ENCODE measurements around the gene SH3RF2.
"Not testable (repeated sequence)": the region's sequence is repeated elsewhere in the genome, so short reads cannot be mapped to it uniquely, and the experiment has no call there.

Gene SH3RF2

DNA sequence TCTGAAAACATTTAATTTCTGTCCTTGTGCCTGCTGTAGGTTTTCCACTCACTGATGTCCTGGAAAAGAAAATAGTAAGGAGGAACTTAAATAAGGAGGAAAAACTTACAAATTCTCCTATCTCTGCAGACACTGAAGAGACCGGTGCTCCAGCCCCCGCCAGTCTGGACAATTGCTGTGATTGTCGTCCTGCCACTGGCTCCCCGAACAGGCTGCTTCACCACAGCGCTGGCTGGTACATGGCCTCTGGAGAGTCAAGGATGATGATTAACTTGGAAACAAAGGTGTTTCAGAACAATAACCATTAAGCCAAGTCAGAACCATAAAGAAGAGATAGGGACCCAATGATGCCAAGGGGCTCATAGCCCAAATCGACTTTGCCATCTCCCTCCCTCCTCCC, 161.7 kb downstream of the SH3RF2 start:
- no peak for DNase-seq

DNA sequence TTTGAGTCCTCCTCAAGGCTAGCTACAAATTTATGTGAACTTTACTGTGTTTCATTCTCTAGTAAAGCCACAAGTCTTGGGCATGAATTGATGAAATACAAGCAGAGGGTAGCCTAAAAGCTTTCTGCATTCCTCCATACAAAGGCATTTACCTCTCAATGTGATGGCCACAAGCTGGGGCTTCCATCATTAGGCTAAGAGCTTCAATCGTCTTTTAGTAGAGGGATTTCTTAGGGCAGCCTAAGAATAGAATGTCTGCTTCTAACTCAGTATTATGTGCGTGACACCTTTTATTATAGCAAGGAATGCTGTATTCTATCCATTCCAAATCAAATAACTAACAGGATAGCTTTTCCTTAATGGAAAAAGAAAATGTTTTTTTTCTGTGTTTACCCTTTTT, 165.3 kb downstream of the SH3RF2 start:
- no peak for DNase-seq

DNA sequence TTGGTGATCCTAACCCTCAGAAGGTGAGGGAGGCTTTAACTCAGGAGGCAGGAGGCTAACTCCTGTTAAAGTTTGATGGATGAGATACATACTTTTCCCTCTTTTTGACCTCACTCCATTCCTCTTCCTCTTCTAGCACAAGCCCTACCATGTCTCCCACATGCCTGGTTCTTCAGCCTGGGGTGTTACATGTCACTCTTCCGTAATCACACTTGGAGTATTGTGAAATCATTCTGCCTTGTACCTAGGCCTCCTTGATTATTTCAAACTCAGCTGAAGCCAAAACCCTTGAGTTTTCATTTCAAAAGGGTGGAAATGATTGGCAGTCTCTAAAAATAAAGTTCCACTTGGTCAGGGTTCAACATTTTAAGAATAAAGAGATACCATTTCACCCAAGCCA, 167.2 kb downstream of the SH3RF2 start:
- DNase-seq: no peak

DNA sequence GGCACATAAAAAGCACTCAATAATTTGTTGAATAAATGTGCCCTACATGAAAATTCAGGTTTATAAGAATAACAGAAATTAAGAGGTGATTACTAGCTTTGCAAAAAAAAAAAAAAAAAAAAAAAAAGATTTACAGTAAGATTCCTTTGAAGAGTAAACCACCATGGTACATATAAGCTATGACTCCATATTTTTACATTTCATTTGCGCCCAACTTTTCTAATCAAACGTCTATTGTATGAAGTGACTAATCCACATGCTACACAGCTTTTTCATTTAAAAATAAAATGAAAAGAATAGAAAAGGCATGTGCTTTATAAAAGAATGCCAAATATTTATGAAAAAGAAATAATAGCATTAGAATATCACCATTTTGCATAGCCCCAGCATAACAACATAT, 169.1 kb downstream of the SH3RF2 start, which contains the start of gene PLAC8L1:
TSS of gene PLAC8L1 (minus strand) at position 101 of the 400 bp plus-strand sequence. CDS start 1,266 bp downstream, outside the sequence.
- DNase-seq: no peak

DNA sequence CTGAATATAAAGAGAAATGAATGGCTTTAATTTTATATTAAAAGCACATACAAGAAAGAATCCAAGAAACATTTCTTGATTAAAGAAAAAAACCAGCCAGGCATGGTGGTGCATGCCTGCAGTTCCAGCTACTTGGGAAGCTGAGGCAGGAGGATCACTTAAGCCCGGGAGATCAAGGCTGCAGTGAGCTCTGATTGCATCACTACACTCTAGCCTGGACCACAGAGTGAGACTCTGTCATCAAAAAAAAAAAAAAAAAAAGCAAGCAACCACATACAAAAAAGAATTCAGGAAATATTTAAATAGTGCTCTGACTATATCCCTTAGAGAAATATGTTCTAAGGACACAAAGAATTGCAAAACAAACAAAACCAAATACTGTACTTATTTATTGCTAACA, 171.5 kb downstream of the SH3RF2 start:
- DNase-seq: no peak

DNA sequence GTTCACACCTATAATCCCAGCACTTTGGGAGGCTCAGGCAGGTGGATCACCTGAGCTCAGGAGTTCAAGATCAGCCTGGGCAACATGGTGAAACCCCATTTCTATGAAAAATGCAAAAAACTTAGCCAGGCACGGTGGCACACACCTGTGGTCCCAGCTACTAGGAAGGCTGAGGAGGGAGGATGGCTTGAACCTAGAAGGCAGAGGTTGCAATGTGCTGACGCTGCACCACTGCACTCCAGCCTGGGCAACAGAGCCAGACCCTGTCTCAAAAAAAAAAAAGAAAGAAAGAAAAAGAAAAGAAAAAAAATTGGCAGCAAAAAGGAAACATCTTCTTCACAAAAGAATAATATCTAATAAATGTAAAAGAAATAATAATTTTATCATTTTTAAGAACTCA, 172.5 kb downstream of the SH3RF2 start:
- DNase-seq: not testable (repeated sequence)

DNA sequence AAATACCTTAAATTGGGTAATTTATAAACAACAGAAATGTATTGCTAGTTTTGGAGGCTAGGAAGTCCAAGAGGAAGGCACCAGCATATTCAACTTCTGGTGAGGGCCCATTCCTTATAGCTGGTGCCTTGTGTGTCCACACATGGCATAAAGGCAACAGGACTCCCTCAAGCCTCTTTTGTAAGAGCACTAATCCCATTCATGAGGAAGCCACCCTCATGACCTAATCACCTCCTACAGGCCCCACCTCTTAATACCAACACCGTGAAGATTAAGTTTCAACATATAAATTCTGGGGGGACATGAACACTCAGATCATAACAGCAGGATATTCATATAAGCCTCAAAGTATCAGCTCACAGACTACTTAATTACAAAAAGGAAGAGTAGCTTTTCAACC, 173.0 kb downstream of the SH3RF2 start:
- DNase-seq: no peak

DNA sequence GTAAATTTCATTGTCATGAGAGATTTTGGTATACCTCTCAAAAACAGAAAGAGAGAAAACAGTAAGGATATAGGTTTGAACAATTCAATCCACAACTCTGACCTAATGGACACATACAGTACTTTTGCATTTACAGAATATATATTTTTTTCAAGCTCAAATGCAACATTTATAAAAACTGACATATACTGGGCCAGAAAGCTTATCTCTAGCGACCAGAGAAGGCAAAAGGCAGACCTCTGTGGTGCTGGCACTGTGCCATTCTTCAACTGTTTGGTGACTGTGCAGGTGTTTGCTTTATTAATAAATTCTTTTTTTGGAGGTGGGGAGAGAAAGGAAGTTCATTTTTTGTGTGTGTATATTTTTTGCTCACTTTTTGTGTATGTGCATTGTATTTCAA, 175.0 kb downstream of the SH3RF2 start:
- DNase-seq: no peak

DNA sequence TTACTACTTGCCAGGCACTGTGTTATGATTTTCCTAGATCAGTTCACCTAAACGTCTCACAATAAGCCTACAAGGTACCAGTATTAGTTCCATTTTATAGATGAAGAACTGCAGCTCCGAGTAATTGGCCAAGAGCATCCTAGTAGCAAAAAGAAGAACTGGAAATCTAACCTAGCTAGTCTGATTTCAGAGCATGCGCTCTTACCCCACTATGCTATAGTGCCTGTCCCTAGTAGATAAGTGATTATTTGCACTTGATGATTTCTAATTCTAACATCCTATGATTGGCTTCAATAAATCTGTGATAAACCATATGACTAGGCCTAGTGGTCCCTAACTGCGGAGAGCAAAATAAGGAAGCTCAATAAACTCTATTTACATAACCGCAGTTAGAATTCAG, 176.1 kb downstream of the SH3RF2 start:
- DNase-seq: no peak

All from CD4-positive, alpha-beta T cell treated with Interleukin-15 for 1 hour (primary cell).